Lower leg skin (tissue), 4 donors: ENCODE data around the gene TP53BP2. TPM values are rescaled to one million over a fixed set of nuclear protein-coding genes. Genes with fewer than 3 reads are reported as not detected.

Experiments used
- DNase-seq, 2 donors: peaks; one replicate each; pipeline ENCODE4 v3.0.0-alpha.2; 2019; ENCODE audit warnings: low spot score in 2 of 2
- H3K4me3 ChIP-seq: fragments of 200-600 bp; sonication (generic); 2 replicates; pipeline ENCODE4 v1.5.1; 2017; ENCODE audit warnings: mild to moderate bottlenecking, low read depth; ENCODE audit not compliant: poor library complexity, severe bottlenecking
- POLR2A ChIP-seq, 2 donors: fragments of 450-650 bp; IDR thresholded peaks; one replicate each; pipeline ENCODE4 v1.6.1; 2016 to 2017; ENCODE audit warnings: antibody characterized with exemption in 2 of 2, mild to moderate bottlenecking in 1 of 2, moderate library complexity in 1 of 2
- WGBS, 2 donors: methylation state at CpG; one replicate each; pipeline ENCODE4 v1.1.5; 2018; 5-methylcytosine and 5-hydroxymethylcytosine counted together
- intact Hi-C: fragments of 100-400 bp; cut with DNase I; formaldehyde crosslinking; loops from one replicate; pipeline ENCODE4 v1.15.0; 2023; ENCODE audit warnings: low total_unique reads
- total RNA-seq, 4 donors: library from RNA; depleted of rRNA; stranded (reverse); fragments of >200 nt; gene quantifications; one replicate each; pipeline ENCODE4 v1.1.0, GENCODE V29; 2016
- TF ChIP-seq, protein P1 (sequence below), 3 donors: fragments of 450-650 bp; IDR thresholded peaks; one replicate each; pipeline ENCODE4 v1.5.1; 2016; ENCODE audit warnings: antibody characterized with exemption in 3 of 3, mild to moderate bottlenecking in 3 of 3, moderate library complexity in 2 of 3

TP53BP2 gene
- total RNA-seq, 4 donors from 2014 or later, result 32.2 to 49.9 (median 36.6) TPM

GRCh38 chr1:223835754-223836153 is 10.0 kb downstream of the TP53BP2 start:
- DNase-seq, result no peak
- WGBS, 2 donors, result 71 to 76% methylated on average over 2 of the region's 2 CpGs
- TF ChIP-seq, protein P1, sequence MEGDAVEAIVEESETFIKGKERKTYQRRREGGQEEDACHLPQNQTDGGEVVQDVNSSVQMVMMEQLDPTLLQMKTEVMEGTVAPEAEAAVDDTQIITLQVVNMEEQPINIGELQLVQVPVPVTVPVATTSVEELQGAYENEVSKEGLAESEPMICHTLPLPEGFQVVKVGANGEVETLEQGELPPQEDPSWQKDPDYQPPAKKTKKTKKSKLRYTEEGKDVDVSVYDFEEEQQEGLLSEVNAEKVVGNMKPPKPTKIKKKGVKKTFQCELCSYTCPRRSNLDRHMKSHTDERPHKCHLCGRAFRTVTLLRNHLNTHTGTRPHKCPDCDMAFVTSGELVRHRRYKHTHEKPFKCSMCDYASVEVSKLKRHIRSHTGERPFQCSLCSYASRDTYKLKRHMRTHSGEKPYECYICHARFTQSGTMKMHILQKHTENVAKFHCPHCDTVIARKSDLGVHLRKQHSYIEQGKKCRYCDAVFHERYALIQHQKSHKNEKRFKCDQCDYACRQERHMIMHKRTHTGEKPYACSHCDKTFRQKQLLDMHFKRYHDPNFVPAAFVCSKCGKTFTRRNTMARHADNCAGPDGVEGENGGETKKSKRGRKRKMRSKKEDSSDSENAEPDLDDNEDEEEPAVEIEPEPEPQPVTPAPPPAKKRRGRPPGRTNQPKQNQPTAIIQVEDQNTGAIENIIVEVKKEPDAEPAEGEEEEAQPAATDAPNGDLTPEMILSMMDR (IDR thresholded peaks at IDR 0.05), result no peak
- TF ChIP-seq POLR2A (IDR thresholded peaks at IDR 0.05), result no peak
- no peak overlapping the region for H3K4me3 ChIP-seq
- intact Hi-C loops, result no loop called here

DNA sequence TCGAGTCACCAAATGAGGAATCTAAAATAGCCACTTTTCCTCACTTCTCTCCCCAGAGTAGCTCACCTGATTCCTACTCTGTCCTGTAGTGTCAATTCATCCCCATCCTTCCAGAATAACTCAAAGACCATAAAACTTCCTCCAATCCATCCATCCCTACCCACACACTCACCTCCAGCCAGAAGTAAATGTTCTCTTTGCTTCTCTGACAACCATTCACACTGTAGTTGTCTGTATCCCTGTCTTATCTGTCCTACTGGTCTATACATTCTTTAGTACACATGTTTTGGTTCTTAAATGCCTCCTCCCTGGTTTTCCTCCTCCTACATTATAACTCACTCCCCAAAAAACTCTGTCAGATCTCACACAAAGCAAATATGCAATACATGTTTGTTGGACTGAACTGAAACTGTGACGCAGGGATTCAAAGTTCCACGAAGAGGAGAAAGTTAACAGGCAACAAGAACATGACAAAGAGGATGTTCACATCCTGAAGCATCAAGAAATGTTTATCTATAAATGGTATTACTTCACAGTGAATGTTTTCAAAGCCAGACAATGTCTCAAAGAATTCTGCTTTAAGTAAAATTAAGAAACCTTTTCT is 11.0 kb downstream of the TP53BP2 start:
- TF ChIP-seq, protein P1 (IDR thresholded peaks at IDR 0.05), result no peak
- TF ChIP-seq POLR2A (IDR thresholded peaks at IDR 0.05), result no peak
- DNase-seq, result no peak
- no peak overlapping the region for H3K4me3 ChIP-seq
- intact Hi-C loops, result no loop called here
- WGBS, 2 donors, result 53 to 65% methylated on average over 3 of the region's 3 CpGs

DNA sequence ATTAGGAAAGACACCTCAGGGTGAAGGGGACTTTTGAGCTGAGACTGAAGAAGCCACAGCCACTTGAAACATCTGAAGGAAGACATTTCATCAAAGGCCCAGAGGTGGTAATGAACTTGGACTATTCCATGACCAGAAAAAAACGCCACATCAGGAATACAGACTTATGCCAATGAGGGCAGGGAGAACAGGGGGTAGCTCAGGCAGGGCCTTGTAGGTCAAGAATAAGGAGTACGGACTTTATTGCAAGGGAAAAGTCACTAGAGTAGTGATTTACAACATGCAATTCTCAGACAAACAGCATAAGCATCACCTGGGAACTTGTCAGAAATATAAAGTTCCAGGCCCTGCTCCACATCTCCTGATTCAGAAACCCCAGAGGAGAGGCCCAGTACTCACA is 11.8 kb downstream of the TP53BP2 start:
- DNase-seq, result no peak
- no peak overlapping the region for H3K4me3 ChIP-seq
- whole genome bisulfite sequencing, 2 donors, result 85 to 93% methylated on average over 2 of the region's 2 CpGs
- TF ChIP-seq, protein P1 (IDR thresholded peaks at IDR 0.05), result no peak
- no peak for TF ChIP-seq POLR2A (IDR thresholded peaks at IDR 0.05)
- intact Hi-C loops, result no loop called here

GRCh38 chr1:223832637-223832943 is 13.2 kb downstream of the TP53BP2 start:
- no peak overlapping the region for H3K4me3 ChIP-seq
- WGBS, 2 donors, result 48% methylated on average over 3 of the region's 3 CpGs
- no peak for TF ChIP-seq POLR2A (IDR thresholded peaks at IDR 0.05)
- TF ChIP-seq, protein P1 (IDR thresholded peaks at IDR 0.05), result no peak
- DNase-seq, result no peak
- intact Hi-C loops, result no loop called here

DNA sequence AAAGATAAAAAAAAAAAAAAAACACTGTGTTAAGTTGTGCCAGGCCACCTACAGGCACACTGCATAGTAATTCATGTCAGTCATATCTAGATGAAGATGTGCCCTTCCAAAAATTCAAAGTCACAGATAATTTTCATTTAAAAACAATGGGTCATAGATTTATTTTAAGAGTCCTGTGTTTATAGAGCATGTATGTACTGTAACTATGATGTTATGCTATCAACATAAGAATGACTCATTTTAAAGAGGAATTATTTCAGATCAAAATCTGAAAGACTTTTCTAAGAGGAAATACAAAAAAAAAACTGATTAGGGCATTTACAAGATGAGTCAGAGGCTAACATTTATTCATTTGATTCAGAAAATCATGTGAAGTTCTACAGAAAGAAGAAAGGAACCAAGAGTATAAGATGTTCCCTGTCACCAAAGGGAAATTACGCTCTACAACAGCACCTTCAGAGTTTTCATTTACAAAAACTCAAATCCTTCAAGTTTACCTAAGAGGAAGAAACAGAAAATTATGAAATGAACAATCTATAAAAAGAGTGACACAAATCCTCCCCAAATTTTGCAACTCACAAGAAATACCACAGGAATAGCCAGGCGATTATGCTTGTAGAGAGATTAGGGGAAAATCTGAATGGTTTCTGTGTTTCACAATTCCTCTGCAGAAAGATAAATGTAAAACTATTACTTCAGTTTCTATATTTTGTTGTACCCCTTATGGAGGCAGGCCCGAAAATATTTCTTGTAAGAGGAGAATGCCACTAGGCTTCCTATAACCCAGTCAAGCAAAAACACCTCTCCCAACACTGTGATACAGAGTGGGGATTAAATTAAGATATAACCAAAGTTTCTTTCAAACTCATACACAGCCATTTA is 13.8 kb downstream of the TP53BP2 start:
- intact Hi-C loops, result no loop called here
- WGBS, 2 donors, result 37 to 41% methylated on average over 3 of the region's 3 CpGs
- DNase-seq, result no peak

More for the DNA sequence above, 13.8 kb downstream of the TP53BP2 start:
- no peak for TF ChIP-seq POLR2A (IDR thresholded peaks at IDR 0.05)
- TF ChIP-seq, protein P1 (IDR thresholded peaks at IDR 0.05), result no peak
- H3K4me3 ChIP-seq, result no peak overlapping the region
